ENCODE results near the gene OR51F2.
"Not testable (repeated sequence)": the region's sequence is repeated elsewhere in the genome, so short reads cannot be mapped to it uniquely, and the experiment has no call there.

Gene OR51F2, protein sequence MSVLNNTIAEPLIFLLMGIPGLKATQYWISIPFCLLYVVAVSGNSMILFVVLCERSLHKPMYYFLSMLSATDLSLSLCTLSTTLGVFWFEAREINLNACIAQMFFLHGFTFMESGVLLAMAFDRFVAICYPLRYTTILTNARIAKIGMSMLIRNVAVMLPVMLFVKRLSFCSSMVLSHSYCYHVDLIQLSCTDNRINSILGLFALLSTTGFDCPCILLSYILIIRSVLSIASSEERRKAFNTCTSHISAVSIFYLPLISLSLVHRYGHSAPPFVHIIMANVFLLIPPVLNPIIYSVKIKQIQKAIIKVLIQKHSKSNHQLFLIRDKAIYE

DNA sequence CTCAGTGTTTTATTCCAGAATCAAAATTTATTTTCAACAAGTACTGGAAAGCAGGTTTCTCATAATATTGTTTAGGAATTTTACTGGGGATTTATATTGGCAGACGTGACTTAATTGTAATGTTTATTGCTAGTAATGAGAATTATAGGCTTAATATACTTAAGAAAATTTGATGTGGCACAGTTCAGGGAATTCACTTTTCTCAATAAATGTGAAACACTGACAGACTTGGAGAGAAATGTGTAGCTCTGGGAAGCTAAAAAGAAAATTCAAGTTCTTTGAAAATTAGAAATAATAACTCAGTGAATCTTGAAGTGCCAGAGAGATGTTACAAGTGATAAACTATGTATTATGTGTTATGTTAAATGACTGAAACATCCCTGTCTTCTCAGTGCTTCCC is at the start of gene OR51F2:
OR51F2 (plus strand) TSS at position 301 of the 400 bp plus-strand sequence. CDS start 101 bp downstream, outside the sequence.
- no peak for DNase-seq (ENCODE audit: low read depth in 3 of 3)

DNA sequence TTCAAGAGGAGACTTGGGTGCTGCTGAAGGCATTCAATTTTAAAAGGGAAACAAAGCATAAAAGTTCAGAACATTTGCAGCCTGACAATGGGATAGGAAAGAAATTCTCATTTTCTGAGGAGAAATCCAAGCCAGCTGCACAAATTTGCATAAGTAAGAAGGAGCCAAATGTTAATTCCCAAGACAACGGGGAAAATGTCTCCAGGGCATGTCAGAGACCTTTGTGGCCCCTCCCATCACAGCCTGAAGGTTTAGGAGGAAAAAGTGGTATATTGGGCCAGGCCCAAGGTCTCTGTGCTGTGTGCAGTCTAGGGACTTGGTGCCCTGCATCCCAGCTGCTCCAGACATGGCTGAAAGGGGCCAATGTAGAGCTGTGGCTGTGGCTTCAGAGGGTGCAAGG is 38.7 kb upstream of the OR51F2 start:
- no peak for DNase-seq (ENCODE audit: low read depth in 3 of 3)

DNA sequence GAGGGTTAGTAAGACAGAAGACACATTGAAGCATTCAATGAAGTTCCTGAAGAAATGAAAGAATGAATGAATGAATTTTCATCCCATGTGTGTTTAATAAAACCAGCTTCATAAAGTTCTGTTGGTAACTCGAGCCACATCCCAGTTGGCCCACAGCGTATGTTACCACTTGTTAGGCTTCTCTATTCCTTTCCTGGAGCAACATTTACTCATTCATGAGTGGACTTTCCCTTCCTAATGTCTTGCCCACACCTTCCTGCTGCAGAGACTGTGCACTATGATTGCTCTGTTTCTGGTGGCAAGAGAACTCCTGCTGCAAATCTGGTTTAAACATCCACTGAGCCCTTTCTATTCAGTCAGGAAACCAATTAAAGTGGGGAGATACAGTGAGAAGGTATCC is 23.9 kb upstream of the OR51F2 start:
- DNase-seq (ENCODE audit: low read depth in 3 of 3) = no peak

DNA sequence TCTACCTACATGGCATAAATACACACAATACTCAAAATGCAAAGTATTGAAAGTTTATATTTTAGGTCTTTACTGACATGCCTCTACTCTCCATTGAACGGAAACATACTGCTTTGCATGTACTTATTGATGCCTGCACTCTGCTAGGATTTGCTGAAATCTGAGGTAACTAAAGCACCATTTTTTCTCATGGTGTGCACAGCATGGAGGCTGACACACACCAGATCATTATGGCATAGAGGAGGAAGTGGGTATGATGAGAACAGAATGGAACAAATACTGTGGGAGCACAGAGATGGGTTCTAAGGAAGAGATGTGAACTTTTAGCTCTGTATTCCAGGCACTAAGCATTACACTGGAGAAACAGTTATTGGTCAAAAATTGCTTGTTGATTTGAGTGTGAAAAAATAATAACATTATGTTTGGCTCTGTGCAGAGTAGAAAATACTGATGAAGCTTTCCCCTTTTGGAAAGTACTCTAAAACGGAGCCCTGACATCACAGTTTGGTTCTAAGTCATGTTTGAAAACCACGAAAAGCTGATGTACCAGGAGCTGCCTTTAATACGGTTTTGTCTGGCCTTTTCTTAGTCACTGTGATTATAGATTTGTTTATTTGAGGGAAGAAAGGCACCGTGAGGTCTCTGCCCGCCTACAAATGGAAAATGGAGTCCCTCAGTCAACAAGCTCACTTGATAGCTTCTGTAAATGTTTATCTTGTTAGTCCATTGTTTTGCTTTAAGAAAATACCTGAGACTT is 22.5 kb upstream of the OR51F2 start:
- DNase-seq (ENCODE audit: low read depth in 3 of 3) = no peak

DNA sequence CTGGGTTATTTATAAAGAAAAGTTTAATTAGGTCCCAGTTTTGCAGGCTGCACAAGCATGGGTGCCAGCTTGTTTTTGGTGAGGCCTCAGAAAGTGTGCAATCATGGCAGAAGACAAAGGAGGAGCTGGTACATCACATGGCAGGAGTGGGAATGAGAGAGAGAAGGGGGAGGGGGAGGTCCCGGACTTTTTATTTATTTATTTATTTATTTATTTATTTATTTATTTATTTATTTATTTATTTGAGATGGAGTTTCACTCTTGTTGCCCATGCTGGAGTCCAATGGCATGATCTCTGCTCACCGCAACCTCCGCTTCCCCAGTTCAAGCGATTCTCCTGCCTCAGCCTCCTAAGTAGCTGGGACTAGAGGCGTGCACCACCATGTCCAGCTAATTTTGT is 19.8 kb upstream of the OR51F2 start:
- not testable (repeated sequence) for DNase-seq (ENCODE audit: low read depth in 3 of 3)

DNA sequence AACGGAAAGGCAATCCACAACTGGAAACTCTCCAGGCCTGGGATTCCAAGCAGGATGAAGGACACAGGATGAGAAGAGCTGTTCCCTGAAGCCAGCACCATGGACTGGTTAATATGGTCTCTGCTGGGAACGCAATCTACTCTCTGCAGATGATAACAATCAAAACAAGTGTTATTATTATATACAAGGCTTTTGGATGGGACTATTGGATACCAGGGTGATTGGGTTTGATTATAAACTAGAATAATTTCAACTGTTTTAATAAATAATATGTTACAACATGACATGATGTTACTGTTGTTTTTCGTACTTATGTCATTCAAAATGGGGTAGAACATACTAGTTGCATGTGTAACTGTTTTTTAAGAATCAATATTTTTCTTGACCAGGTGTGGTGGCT is 16.8 kb upstream of the OR51F2 start, which contains the start of gene OR52R1:
OR52R1 (minus strand) TSS at position 101 of the 400 bp plus-strand sequence; CDS start at position 101, 0 bp downstream.
- no peak for DNase-seq (ENCODE audit: low read depth in 3 of 3)

DNA sequence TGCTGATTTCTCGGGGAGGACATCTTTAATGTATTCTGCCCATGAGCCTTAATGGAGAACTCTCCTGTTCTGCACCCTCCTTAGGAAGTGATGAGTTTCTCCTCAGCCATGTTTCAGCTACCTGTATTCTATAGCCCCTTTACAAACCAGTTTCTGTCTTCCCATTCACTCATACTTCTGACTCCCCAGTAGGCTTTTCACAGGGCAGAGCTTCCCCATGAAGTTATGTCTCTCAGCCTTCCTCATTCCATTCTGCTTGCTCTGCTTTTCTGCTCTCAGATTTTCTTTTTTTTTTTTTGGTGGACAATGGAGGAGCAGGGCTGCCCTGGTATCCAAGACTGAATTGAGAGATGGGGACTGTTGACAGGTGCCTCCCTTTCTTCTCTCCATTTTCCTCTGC is 12.6 kb upstream of the OR51F2 start:
- DNase-seq (ENCODE audit: low read depth in 3 of 3) = no peak

DNA sequence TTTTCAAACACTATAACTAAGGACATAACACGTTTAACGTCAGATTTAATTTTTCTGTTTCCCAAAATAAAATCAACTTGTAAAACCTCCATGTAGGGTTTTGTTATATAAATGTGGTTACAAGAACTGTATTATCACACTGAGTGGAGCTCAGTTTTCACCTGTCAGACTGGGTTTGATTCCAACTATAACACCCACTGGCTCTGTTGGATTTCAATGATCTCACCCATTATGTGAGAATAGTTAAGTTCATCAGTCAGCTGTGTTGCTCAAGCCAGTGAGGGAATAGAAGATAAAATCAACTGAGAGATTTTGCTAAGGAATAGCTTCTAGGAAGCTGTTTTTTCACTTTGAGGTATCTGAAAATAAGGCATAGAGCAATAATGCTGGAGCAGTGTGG is 11.9 kb upstream of the OR51F2 start:
- no peak for DNase-seq (ENCODE audit: low read depth in 3 of 3)

DNA sequence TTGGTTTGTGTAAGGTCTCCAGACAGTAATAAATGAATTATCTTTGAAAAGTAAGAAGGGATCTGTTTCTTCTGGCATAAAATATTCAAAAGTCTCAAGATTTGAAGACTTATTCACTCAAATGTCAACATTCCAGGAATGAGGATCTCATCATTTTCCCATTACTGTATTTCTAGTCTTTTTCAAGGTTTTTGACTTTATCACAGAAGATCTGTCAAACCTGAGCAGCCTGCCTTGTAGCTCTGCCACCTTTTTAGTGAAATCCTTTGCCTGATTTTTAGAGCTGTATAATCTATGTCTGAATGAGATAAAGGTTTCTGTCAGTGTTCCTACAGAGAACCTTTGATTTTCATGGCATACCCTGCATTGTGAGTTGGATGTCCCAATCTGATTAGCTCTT is 4.0 kb downstream of the OR51F2 start:
- DNase-seq (ENCODE audit: low read depth in 3 of 3) = no peak

DNA sequence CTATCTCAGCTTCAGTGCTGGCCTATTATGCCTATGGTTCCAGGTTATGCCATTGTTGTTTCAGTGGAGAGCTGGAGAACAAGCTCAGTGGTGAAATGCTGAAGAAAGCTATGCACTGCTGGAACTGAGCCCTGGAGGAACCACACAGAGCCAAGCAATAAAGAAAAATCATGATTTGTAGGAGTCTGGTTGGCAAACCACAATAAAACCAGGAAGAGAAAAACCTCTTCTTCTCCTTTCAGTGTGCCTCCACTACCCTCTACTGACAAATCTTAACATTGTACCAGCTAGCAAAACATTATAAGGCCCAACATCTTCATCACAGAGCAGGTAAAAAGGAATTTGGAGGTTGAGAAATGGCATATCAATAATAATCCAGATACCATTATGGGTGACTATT is 5.3 kb downstream of the OR51F2 start:
- no peak for DNase-seq (ENCODE audit: low read depth in 3 of 3)

DNA sequence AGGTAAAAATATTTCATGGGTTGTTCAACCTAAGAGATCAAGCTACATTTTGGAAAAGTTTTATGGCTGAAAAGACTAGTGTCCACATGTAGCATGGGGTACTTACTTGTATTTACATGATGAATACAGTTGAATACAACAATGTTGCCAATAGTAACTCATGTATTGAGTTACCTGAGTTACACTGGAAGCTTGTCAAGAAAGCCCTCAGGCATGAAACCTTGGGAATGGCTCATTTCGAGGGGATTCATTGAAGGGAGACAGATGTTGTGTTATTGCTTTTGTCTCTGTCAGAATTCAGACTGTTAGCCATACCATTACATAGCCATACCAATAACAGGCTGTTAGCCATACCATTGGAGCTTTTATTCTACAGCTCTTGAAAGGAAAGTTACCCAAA is 9.2 kb downstream of the OR51F2 start:
- DNase-seq (ENCODE audit: low read depth in 3 of 3) = no peak

DNA sequence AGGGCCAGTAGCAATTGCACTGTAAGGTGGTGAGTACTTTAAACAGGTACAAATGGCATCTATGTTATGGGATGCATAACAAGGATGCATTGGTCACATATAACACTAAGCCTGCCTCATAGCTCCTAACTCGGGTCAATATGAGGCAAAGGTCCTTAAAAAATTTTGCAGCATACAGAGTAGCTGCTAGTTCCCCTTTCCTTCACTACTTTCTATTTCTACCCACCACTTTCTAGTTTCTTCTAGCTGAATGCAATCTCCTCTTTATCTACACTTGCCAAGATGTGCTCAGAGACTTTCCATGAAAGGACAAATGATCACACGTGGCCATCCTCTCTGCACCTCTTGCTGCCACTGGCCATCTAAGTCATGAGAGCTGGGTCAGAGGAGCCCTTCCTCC is 9.8 kb downstream of the OR51F2 start:
- DNase-seq (ENCODE audit: low read depth in 3 of 3) = no peak

DNA sequence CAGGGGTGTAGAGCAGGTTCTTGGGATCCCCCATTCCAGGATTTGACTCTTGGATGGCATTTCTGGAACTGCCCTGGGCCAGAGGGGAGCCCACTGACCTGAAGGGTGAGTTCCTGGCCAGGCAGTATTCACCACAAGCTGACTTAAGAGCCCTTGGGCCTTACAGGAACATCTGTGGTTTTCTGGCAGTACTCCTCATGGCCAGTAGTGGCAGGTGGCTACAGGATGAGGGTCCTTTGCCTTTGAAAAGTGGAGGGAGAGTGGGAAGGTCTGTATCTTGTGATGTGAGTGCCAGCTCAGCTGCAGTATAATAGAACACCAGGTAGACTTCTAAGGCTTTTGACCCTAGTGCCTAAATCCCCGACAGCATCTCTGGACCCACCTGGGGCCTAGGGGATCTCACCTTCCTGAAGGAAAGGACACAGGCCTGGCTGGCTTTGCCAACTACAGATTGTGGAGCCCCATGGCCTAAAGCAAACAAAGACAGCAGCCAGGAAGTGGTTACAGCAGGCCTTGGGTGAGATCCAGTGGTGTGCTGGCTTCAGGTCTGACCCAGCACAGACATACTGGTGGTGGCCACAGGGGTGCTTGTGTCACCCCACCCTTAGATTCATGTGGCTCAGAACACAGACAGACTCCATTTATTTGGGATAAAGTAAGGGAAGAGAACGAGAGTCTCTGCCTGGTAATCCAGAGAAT is 18.9 kb downstream of the OR51F2 start:
- DNase-seq (ENCODE audit: low read depth in 3 of 3) = no peak

DNA sequence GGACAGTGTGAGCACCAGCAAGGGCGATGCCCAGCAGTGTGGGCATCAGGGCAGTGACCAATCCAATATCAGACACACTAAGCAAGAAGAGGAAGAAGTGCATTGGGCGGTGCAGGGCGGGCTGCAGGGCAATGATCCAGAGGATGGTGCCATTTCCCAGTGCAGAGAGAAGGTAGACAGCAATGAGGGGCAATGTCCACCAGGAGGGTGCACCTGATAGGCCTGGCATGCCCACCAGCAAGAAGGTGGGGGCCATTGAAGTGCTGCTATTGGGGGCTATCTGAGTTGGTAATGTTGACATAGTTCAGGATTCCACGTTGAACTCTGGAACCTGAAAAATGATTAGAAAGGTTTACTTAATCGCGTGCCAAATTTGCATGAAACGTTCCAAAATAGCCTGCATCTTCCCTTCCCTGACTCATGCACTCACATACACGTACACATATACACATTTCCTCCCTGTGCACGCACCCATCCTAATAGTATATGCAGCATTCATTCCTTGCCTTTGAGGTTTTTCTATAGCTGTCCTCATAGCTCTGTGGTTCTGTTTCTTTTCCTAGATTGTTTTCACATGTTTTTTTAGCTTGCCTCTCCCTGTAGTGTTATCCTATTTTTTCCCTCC is 27.9 kb downstream of the OR51F2 start, which contains the start of gene OR51S1:
OR51S1 (minus strand) TSS at position 301 of the 625 bp plus-strand sequence; CDS start at position 301, 0 bp downstream.
- DNase-seq (ENCODE audit: low read depth in 3 of 3) = no peak

DNA sequence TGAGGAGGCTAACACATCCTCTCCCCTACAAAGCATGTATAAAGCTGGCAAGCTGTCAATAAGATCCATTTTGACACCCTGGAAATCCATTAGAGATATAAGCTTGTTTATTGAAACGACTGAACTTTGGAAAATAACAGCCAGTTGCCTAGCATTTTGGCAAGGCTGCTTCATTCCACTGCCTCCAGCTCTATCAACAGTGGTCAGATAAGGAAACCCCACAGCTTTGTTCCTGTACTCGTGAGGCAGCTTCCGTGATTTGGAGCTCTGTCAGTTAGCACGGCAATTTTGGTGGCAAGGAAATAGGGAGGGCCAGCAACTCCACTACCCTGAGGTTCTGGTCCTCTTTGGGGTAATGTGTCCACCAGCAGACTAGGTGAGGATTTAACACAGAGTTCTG is 29.9 kb downstream of the OR51F2 start:
- no peak for DNase-seq (ENCODE audit: low read depth in 3 of 3)

DNA sequence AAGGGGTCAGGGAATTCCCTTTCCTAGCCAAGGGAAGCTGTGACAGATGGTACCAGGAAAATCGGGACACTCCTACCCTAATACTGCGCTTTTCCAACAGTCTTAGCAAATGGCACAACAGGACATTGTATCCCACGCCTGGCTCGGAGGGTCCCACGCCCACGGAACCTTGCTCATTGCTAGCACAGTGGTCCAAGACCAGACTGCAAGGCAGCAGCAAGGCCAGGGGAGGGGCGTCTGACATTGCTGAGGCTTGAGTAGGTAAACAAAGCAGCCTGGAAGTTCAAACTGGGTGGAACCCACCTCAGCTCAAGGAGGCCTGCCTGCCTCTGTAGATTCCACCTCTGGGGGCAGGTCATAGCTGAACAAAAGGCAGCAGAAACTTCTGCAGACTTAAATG is 33.2 kb downstream of the OR51F2 start:
- not testable (repeated sequence) for DNase-seq (ENCODE audit: low read depth in 3 of 3)

DNA sequence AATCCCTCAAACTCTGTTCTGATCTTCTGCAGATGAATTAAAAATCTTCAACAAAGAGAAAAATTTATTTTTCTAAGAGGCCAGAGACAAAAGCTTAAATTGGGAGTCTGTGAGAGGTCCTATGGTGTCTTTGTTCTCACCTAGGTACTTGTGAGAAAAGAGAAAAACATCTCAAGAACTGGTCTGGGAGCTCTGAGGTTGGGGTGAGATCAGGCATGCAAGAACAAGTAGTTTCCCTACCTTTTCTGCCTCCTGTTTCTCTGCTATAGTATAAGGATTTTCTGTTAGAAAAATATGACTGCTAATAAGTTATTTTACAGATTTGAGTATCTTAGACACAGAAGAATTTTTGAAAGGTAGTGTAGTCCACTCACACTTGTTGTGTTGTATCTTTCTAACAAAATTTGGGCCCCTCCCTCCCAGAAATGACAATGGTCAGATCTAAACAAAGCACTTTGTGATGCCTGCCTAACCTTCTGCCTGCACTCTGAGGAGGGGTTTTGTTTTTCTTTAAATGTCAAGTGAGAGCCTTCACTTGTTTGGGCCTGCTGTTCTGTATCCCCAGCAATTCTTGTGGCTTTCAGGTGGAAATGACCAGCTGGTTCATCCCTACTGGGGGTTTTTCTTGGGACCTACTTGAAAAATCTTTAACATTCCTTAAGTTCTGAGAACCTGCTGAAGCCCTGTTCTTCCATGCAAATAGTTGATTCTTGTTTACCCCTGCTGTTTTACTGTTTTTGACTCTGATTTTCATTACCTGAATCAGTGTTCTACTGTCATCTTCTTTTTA is 41.5 kb downstream of the OR51F2 start:
- DNase-seq (ENCODE audit: low read depth in 3 of 3) = no peak

DNA sequence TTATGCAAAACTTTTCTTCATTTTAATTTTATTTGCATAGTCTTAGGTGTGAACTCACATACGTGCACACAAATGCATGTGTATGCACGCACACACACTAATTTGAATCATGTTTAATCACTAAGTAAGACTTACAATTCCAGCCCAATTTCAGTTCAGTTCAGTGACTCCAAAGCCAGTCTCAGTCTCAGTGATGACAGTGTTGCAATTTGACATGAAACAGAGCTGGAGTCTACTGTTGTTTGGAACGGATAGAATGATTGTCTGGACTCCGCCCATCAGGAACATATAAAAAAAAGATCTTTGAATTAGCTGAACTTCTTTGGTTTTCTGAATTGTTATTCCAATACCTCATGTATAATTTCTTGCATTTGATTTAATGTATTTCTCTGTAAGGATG is 42.8 kb downstream of the OR51F2 start:
- DNase-seq (ENCODE audit: low read depth in 3 of 3) = no peak

DNA sequence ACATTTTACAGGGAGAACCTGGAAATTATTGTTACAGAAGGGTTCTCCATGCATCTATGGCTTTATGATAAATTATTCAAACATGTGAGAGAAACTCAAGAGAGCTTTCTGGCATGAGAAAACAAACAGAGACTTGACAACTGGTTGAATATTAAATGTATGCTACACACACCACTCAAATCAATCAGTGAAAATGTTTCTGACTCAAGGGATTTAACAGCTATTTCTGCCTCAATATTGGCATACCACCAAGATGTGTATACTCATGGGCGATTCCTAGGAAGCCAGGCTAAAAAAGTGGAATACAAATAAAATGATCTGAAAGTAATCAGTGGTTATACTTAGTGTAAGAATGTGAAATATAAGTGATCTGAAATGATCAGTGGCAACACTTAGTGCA is 44.7 kb downstream of the OR51F2 start:
- no peak for DNase-seq (ENCODE audit: low read depth in 3 of 3)
